ENCODE data around the gene COPS8. TPM values are rescaled to one million over a fixed set of nuclear protein-coding genes. Genes with fewer than 3 reads are reported as not detected.

The COPS8 gene
- total and polyA plus RNA-seq, 2 donors = 55.5 to 60.9 TPM

DNA sequence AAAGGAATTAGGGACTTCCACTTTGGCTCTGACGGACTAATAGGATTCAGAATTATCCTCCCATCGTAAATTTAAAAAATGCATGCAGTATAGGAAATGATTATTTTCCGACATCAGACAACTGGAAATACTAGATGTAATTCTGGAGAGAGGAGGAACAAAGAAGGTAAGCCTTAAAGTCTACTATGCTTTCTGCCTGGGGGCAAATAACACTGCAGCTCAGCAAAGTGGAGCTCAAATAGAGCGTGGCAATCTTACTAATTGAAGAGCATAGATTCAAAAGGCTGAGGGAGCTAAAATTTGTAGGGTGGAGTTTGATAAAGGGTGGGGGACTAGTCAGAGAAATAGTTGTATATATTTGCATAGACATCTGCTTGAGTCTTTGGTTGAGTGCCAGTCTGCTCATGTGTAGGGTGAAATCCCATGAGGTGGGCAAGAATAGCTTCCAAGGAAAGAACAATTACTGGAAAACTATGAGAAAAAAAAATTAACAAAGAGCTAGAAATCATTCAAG, 23.8 kb downstream of the COPS8 start:
- Histone ChIP-seq H3K4me3 (ENCODE audit: low read length in 2 of 2) (no peak overlapping the region), H3K27me3 (ENCODE audit: control insufficient read depth in 2 of 2, insufficient read depth in 1 of 2, low read length in 1 of 2) (no peaks in the 10 kb centered on the region), H3K4me1 (ENCODE audit: control insufficient read depth in 2 of 2, insufficient read depth in 2 of 2, low read length in 2 of 2) (no peaks in the 10 kb centered on the region), H3K9me3 (ENCODE audit: control insufficient read depth in 2 of 2, insufficient read depth in 1 of 2, low read length in 1 of 2) (no peaks in the 10 kb centered on the region), H3K27ac (ENCODE audit: low read depth in 1 of 2, low read length in 1 of 2) (no peak overlapping the region), H3K36me3 (ENCODE audit: control insufficient read depth in 2 of 2, insufficient read depth in 2 of 2, low read length in 1 of 2) (no peaks in the 10 kb centered on the region)
- DNase-seq (ENCODE audit: low read depth in 6 of 9, low spot score in 9 of 9) = no peak
- 98% methylated on average over 4 of the region's 4 CpGs for WGBS

DNA sequence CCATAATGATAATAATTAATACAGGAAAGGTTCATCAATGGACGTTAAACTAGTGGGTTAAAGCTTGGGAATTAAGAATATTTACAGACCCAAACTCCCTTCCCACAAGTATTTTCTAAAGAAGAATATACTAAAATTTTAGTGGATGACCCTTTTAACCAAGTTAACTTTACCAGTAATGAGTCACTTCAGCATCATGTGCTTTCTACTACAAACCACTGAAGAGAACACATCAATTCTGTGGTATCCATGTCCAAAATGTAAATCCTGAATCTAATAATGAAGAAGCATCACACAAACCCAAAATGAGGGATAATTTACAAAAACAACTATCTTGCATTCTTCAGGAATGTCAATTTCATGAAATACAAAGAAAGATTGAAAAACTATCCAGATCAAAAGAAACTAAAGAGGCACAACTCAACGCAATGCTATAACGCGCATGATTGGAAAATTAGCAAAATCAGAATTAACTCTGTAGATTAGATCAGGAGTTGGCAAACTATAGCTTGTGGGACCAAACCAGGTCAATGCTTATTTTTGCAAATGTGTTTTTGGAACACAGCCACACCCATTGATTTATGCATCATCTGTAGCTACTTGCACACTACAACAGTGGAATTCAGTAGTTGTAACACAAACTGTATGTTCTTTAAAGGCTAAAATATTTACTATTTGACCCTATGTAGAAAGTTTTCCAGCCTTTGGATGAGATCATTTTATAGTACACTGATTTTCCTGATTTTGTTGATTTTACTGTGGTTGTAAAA, 27.5 kb downstream of the COPS8 start:
- Histone ChIP-seq H3K9me3 (ENCODE audit: control insufficient read depth in 2 of 2, insufficient read depth in 1 of 2, low read length in 1 of 2) (no peaks in the 10 kb centered on the region), H3K36me3 (ENCODE audit: control insufficient read depth in 2 of 2, insufficient read depth in 2 of 2, low read length in 1 of 2) (no peaks in the 10 kb centered on the region)

DNA sequence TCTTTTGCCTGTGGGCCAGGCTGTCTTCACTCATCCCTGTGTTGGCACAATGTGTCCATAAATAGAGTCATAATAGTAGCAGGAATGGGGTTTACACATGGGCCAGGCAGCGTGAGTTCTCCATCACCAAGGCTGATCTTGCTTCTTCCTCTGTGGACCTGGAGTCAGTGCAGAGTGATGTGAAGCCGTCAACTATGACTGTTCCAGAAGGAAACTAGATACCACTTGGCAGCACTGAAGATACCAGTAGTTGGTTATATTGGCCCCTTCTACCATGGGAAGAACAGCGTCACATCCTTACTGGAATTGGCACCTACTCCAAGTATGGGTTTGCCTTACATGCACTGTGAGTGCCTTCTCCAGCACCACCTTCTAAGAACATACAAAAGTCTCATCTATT, 30.2 kb downstream of the COPS8 start:
- no peak overlapping the region for H3K27ac ChIP-seq (ENCODE audit: low read depth in 1 of 2, low read length in 1 of 2)
- WGBS = 98% methylated on average over 3 of the region's 3 CpGs
- DNase-seq (ENCODE audit: low read depth in 6 of 9, low spot score in 9 of 9) = no peak
- H3K9me3 ChIP-seq (ENCODE audit: control insufficient read depth in 2 of 2, insufficient read depth in 1 of 2, low read length in 1 of 2) = no peaks in the 10 kb centered on the region
- no peaks in the 10 kb centered on the region for H3K36me3 ChIP-seq (ENCODE audit: control insufficient read depth in 2 of 2, insufficient read depth in 2 of 2, low read length in 1 of 2)
- H3K4me1 ChIP-seq (ENCODE audit: control insufficient read depth in 2 of 2, insufficient read depth in 2 of 2, low read length in 2 of 2) = no peaks in the 10 kb centered on the region
- no peaks in the 10 kb centered on the region for H3K27me3 ChIP-seq (ENCODE audit: control insufficient read depth in 2 of 2, insufficient read depth in 1 of 2, low read length in 1 of 2)
- no peak overlapping the region for H3K4me3 ChIP-seq (ENCODE audit: low read length in 2 of 2)

More for the DNA sequence above, 27.5 kb downstream of the COPS8 start:
- H3K4me1 ChIP-seq (ENCODE audit: control insufficient read depth in 2 of 2, insufficient read depth in 2 of 2, low read length in 2 of 2) = no peaks in the 10 kb centered on the region
- H3K4me3 ChIP-seq (ENCODE audit: low read length in 2 of 2) = no peak overlapping the region
- H3K27ac ChIP-seq (ENCODE audit: low read depth in 1 of 2, low read length in 1 of 2) = no peak overlapping the region
- 94% methylated on average over 4 of the region's 4 CpGs for WGBS
- DNase-seq (ENCODE audit: low read depth in 6 of 9, low spot score in 9 of 9) = no peak
- no peaks in the 10 kb centered on the region for H3K27me3 ChIP-seq (ENCODE audit: control insufficient read depth in 2 of 2, insufficient read depth in 1 of 2, low read length in 1 of 2)

DNA sequence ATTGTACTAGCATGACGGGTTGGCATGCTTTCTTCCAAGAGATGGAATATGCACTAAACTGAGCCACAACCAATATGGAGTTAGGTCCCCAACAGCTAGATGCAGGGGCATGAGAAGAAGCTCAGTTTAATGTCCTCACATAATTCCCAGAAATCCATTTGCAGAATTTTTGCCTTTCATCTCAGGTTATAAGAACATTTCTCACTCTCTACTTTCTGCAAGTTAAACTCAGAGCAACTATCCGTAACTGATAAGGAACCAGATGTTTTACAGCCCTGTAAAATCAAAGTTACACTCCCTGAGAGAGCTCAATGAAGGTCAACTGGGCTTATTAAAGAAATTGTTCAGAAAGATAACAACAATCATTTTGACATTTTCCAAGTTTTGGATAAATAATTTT, 30.7 kb downstream of the COPS8 start:
- Histone ChIP-seq H3K27ac (ENCODE audit: low read depth in 1 of 2, low read length in 1 of 2) (no peak overlapping the region), H3K36me3 (ENCODE audit: control insufficient read depth in 2 of 2, insufficient read depth in 2 of 2, low read length in 1 of 2) (no peaks in the 10 kb centered on the region), H3K4me3 (ENCODE audit: low read length in 2 of 2) (no peak overlapping the region), H3K9me3 (ENCODE audit: control insufficient read depth in 2 of 2, insufficient read depth in 1 of 2, low read length in 1 of 2) (no peaks in the 10 kb centered on the region), H3K27me3 (ENCODE audit: control insufficient read depth in 2 of 2, insufficient read depth in 1 of 2, low read length in 1 of 2) (no peaks in the 10 kb centered on the region), H3K4me1 (ENCODE audit: control insufficient read depth in 2 of 2, insufficient read depth in 2 of 2, low read length in 2 of 2) (no peaks in the 10 kb centered on the region)
- WGBS = 97% methylated on average over 2 of the region's 2 CpGs
- no peak for DNase-seq (ENCODE audit: low read depth in 6 of 9, low spot score in 9 of 9)

DNA sequence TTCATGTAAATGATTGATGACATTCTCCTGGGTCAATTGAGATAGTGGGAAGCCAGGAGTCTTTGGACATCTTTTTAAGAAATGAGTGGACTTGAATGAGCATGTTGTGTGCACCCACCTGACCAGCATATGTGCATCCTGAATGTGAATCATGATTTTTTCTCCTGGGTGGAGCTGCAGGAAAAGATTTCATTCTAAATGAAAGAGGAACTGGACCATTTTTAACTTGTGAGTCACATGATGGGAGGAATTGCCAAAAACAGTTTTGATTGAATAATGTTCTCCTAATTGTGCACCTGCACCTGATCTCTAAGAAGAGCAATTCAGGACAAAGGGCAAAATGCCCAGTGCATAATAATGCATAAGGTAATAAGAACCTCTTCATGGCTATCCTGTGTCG, 32.3 kb downstream of the COPS8 start:
- Histone ChIP-seq H3K4me1 (ENCODE audit: control insufficient read depth in 2 of 2, insufficient read depth in 2 of 2, low read length in 2 of 2) (no peaks in the 10 kb centered on the region), H3K27me3 (ENCODE audit: control insufficient read depth in 2 of 2, insufficient read depth in 1 of 2, low read length in 1 of 2) (no peaks in the 10 kb centered on the region), H3K36me3 (ENCODE audit: control insufficient read depth in 2 of 2, insufficient read depth in 2 of 2, low read length in 1 of 2) (no peaks in the 10 kb centered on the region), H3K27ac (ENCODE audit: low read depth in 1 of 2, low read length in 1 of 2) (no peak overlapping the region), H3K9me3 (ENCODE audit: control insufficient read depth in 2 of 2, insufficient read depth in 1 of 2, low read length in 1 of 2) (no peaks in the 10 kb centered on the region), H3K4me3 (ENCODE audit: low read length in 2 of 2) (no peak overlapping the region)
- 95% methylated on average over 1 of the region's 1 CpG for WGBS
- DNase-seq (ENCODE audit: low read depth in 6 of 9, low spot score in 9 of 9) = peak in 1 of 9 donors; percentile 10

DNA sequence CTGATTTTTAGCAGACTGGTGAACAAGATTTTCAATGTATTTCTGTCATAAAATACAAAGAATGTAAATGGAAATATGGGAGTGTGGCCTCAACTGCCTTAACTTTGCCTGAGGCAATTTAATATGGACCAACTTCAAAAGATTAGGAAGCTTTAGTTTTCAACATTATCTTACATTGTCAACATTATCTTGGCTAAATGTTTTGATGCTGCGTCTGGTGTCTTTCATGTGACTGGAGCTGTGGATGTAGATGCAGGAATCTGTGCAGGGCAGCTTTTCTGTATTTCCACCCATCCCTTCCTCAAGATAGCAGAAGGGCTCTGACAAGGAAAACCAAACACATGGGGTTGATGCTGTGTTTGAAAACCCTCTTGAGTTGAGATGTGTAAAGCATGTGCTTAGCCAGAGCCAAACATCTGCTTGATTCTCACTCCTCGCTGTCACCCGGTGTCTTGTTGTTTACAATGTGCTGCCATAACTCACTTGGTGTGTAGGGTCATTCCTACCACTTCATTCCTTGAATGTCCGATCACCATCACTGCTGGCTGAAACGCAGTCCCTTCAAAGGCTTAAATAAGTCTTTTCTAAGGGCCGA, 33.0 kb downstream of the COPS8 start:
- Histone ChIP-seq H3K4me3 (ENCODE audit: low read length in 2 of 2) (no peak overlapping the region), H3K36me3 (ENCODE audit: control insufficient read depth in 2 of 2, insufficient read depth in 2 of 2, low read length in 1 of 2) (no peaks in the 10 kb centered on the region), H3K27me3 (ENCODE audit: control insufficient read depth in 2 of 2, insufficient read depth in 1 of 2, low read length in 1 of 2) (no peaks in the 10 kb centered on the region), H3K27ac (ENCODE audit: low read depth in 1 of 2, low read length in 1 of 2) (no peak overlapping the region), H3K4me1 (ENCODE audit: control insufficient read depth in 2 of 2, insufficient read depth in 2 of 2, low read length in 2 of 2) (no peaks in the 10 kb centered on the region), H3K9me3 (ENCODE audit: control insufficient read depth in 2 of 2, insufficient read depth in 1 of 2, low read length in 1 of 2) (no peaks in the 10 kb centered on the region)
- no peak for DNase-seq (ENCODE audit: low read depth in 6 of 9, low spot score in 9 of 9)
- 94% methylated on average over 6 of the region's 6 CpGs for WGBS

DNA sequence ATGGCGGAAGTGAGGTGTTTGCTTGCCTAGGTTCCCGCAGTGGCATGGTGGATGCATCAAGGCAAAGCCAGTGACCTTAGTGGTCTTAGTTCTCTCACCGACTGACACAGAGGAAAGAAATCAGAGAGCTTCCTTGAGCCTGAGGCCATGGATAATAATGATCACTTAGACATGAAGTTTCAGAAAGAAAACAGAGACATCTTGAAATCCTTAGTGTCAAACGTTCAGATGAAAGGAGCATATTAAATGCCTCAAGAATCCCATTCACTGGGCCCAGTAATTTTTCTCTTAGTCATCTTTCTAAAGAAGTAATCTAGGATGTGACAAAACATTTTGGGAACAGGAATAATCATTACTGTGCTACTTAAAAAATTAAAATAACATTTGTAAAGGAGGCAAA, 35.2 kb downstream of the COPS8 start:
- no peaks in the 10 kb centered on the region for H3K9me3 ChIP-seq (ENCODE audit: control insufficient read depth in 2 of 2, insufficient read depth in 1 of 2, low read length in 1 of 2)
- H3K4me1 ChIP-seq (ENCODE audit: control insufficient read depth in 2 of 2, insufficient read depth in 2 of 2, low read length in 2 of 2) = no peaks in the 10 kb centered on the region
- no peak overlapping the region for H3K27ac ChIP-seq (ENCODE audit: low read depth in 1 of 2, low read length in 1 of 2)
- no peaks in the 10 kb centered on the region for H3K36me3 ChIP-seq (ENCODE audit: control insufficient read depth in 2 of 2, insufficient read depth in 2 of 2, low read length in 1 of 2)
- no peak for DNase-seq (ENCODE audit: low read depth in 6 of 9, low spot score in 9 of 9)
- WGBS = 93% methylated on average over 4 of the region's 4 CpGs
- no peaks in the 10 kb centered on the region for H3K27me3 ChIP-seq (ENCODE audit: control insufficient read depth in 2 of 2, insufficient read depth in 1 of 2, low read length in 1 of 2)
- H3K4me3 ChIP-seq (ENCODE audit: low read length in 2 of 2) = no peak overlapping the region

DNA sequence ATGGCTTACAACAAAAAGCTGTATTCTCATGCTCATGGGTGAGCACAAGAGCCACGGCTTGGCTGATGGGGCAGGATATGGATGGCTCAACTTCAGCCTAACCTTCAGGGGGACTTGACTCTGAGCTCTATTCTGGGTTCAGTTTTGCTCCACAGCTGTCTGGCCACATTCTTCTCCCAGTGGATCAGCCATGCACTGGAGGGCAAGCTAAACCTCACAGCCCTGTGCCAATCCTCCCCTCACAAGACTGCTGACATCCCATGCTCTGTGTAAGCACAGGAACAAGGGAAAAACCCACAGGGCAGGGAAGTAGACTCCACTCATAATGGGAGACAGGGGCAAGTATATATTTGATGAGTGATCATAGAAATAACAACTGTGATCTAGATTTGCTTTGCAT, 35.6 kb downstream of the COPS8 start:
- Histone ChIP-seq H3K4me3 (ENCODE audit: low read length in 2 of 2) (no peak overlapping the region), H3K9me3 (ENCODE audit: control insufficient read depth in 2 of 2, insufficient read depth in 1 of 2, low read length in 1 of 2) (no peaks in the 10 kb centered on the region), H3K36me3 (ENCODE audit: control insufficient read depth in 2 of 2, insufficient read depth in 2 of 2, low read length in 1 of 2) (no peaks in the 10 kb centered on the region), H3K27ac (ENCODE audit: low read depth in 1 of 2, low read length in 1 of 2) (no peak overlapping the region), H3K4me1 (ENCODE audit: control insufficient read depth in 2 of 2, insufficient read depth in 2 of 2, low read length in 2 of 2) (no peaks in the 10 kb centered on the region), H3K27me3 (ENCODE audit: control insufficient read depth in 2 of 2, insufficient read depth in 1 of 2, low read length in 1 of 2) (no peaks in the 10 kb centered on the region)
- 97% methylated on average over 1 of the region's 1 CpG for WGBS
- DNase-seq (ENCODE audit: low read depth in 6 of 9, low spot score in 9 of 9) = no peak

DNA sequence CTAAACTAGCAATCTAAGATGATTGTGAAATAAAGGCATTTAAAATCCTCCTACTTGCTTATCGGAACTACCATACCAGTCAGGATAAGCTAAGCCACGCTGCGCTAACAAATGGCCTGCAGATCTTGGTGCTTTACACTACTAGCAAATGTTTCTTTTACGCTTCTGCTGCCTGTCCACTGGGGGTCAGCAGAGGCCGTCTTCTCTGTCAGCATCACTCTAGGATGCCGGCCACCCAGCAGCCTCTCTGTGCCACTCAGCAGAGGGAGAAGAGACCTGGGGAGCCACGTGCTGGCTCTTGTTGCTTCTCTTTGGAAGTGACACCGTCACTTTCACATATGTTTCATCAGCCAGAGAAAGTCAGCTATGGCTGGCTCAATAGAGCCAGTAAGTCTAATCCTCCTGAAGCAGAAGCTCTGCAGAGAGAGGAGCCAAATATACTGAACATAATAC, 36.6 kb downstream of the COPS8 start:
- Histone ChIP-seq H3K27ac (ENCODE audit: low read depth in 1 of 2, low read length in 1 of 2) (no peak overlapping the region), H3K27me3 (ENCODE audit: control insufficient read depth in 2 of 2, insufficient read depth in 1 of 2, low read length in 1 of 2) (no peaks in the 10 kb centered on the region), H3K4me1 (ENCODE audit: control insufficient read depth in 2 of 2, insufficient read depth in 2 of 2, low read length in 2 of 2) (no peaks in the 10 kb centered on the region), H3K4me3 (ENCODE audit: low read length in 2 of 2) (no peak overlapping the region), H3K36me3 (ENCODE audit: control insufficient read depth in 2 of 2, insufficient read depth in 2 of 2, low read length in 1 of 2) (no peaks in the 10 kb centered on the region), H3K9me3 (ENCODE audit: control insufficient read depth in 2 of 2, insufficient read depth in 1 of 2, low read length in 1 of 2) (no peaks in the 10 kb centered on the region)
- 79% methylated on average over 8 of the region's 8 CpGs for WGBS
- DNase-seq (ENCODE audit: low read depth in 6 of 9, low spot score in 9 of 9) = peak in 3 of 9 donors; percentile 3 to 20 (median 15)

Data from thymus (tissue), 11 donors.